Stimulated activated effector memory CD8-positive, alpha-beta T cell treated with anti-CD3 and anti-CD28 coated beads, Interleukin-12 subunit alpha, Interleukin-12 subunit beta, amount 100 ng/mL, for 72 hours (primary cell): Measurements from ENCODE around the gene TCP11L1.
"Not testable (repeated sequence)": the region's sequence is repeated elsewhere in the genome, so short reads cannot be mapped to it uniquely, and the experiment has no call there.

Experiments
- ATAC-seq: fragments of 150-1000 bp; cut with Tn5 transposase; 2 replicates; pipeline ENCODE4 v1.10.0; 2021
- DNase-seq, 2 donors: peaks; one replicate each; pipeline ENCODE4 v3.0.0; 2021 to 2022; ENCODE audit warnings: low spot score in 2 of 2
- H3K27ac Mint-ChIP-seq: one replicate; pipeline ENCODE4 v1.8.0; 2022; ENCODE audit warnings: mild to moderate bottlenecking, mixed read lengths
- H3K36me3 Mint-ChIP-seq: one replicate; pipeline ENCODE4 v1.8.0; 2022; ENCODE audit warnings: mild to moderate bottlenecking, mixed read lengths
- H3K4me1 Mint-ChIP-seq: one replicate; pipeline ENCODE4 v1.8.0; 2022; ENCODE audit warnings: mixed read lengths
- H3K4me3 Mint-ChIP-seq: one replicate; pipeline ENCODE4 v1.8.0; 2022; ENCODE audit warnings: mild to moderate bottlenecking, mixed read lengths
- H3K9me3 Mint-ChIP-seq: one replicate; pipeline ENCODE4 v1.8.0; 2022; ENCODE audit warnings: mixed read lengths

TCP11L1 gene

GRCh38 chr11:33018840-33019239, 20.5 kb upstream of the TCP11L1 start:
- DNase-seq (no peak), ATAC-seq (no peak)
- H3K36me3 Mint-ChIP-seq = no peaks in the 10 kb centered on the region
- H3K27ac Mint-ChIP-seq = no peak overlapping the region
- peaks cover 5% of the 10 kb centered on the region for H3K4me1 Mint-ChIP-seq
- no peak overlapping the region for H3K4me3 Mint-ChIP-seq
- H3K9me3 Mint-ChIP-seq = no peaks in the 10 kb centered on the region

- no peak overlapping the region for H3K4me3 Mint-ChIP-seq
- H3K9me3 Mint-ChIP-seq = no peaks in the 10 kb centered on the region
These were observed 17.9 kb upstream of the TCP11L1 start for GRCh38 chr11:33021501-33021900.

GRCh38 chr11:33021937-33022336, 17.4 kb upstream of the TCP11L1 start:
- ATAC-seq (no peak), DNase-seq (no peak)
- H3K4me1 Mint-ChIP-seq = no peaks in the 10 kb centered on the region
- no peaks in the 10 kb centered on the region for H3K36me3 Mint-ChIP-seq
- no peaks in the 10 kb centered on the region for H3K9me3 Mint-ChIP-seq
- no peak overlapping the region for H3K27ac Mint-ChIP-seq
- H3K4me3 Mint-ChIP-seq = no peak overlapping the region

More at GRCh38 chr11:33021501-33021900, 17.9 kb upstream of the TCP11L1 start:
- ATAC-seq (no peak), DNase-seq (no peak)
- no peak overlapping the region for H3K27ac Mint-ChIP-seq
- no peaks in the 10 kb centered on the region for H3K36me3 Mint-ChIP-seq
- peaks cover under 1% of the 10 kb centered on the region for H3K4me1 Mint-ChIP-seq

GRCh38 chr11:33025339-33025722, 14.0 kb upstream of the TCP11L1 start:
- H3K9me3 Mint-ChIP-seq = no peaks in the 10 kb centered on the region
- H3K27ac Mint-ChIP-seq = no peak overlapping the region

GRCh38 chr11:33027233-33027632, 12.1 kb upstream of the TCP11L1 start:
- H3K27ac Mint-ChIP-seq = no peak overlapping the region
- no peaks in the 10 kb centered on the region for H3K36me3 Mint-ChIP-seq
- H3K4me1 Mint-ChIP-seq = no peaks in the 10 kb centered on the region
- no peak overlapping the region for H3K4me3 Mint-ChIP-seq
- ATAC-seq (no peak), DNase-seq (no peak)
- no peaks in the 10 kb centered on the region for H3K9me3 Mint-ChIP-seq

More at GRCh38 chr11:33025339-33025722, 14.0 kb upstream of the TCP11L1 start:
- Mint-ChIP-seq H3K4me3 (no peak overlapping the region), H3K36me3 (no peaks in the 10 kb centered on the region), H3K4me1 (no peaks in the 10 kb centered on the region)
- DNase-seq (no peak), ATAC-seq (no peak)

- no peaks in the 10 kb centered on the region for H3K36me3 Mint-ChIP-seq
- DNase-seq (no peak), ATAC-seq (no peak)
- H3K4me3 Mint-ChIP-seq = no peak overlapping the region
- no peaks in the 10 kb centered on the region for H3K9me3 Mint-ChIP-seq
- H3K27ac Mint-ChIP-seq = no peak overlapping the region
- no peaks in the 10 kb centered on the region for H3K4me1 Mint-ChIP-seq
These were observed 11.4 kb upstream of the TCP11L1 start for GRCh38 chr11:33027846-33028536.

GRCh38 chr11:33028537-33028914, 10.8 kb upstream of the TCP11L1 start:
- H3K27ac Mint-ChIP-seq = no peak overlapping the region
- H3K4me3 Mint-ChIP-seq = no peak overlapping the region
- no peaks in the 10 kb centered on the region for H3K36me3 Mint-ChIP-seq
- H3K9me3 Mint-ChIP-seq = no peaks in the 10 kb centered on the region
- no peak for DNase-seq
- no peak for ATAC-seq
- no peaks in the 10 kb centered on the region for H3K4me1 Mint-ChIP-seq

- not testable (repeated sequence) for H3K27ac Mint-ChIP-seq, DNase-seq, H3K4me1 Mint-ChIP-seq, H3K36me3 Mint-ChIP-seq, H3K9me3 Mint-ChIP-seq, H3K4me3 Mint-ChIP-seq, ATAC-seq
These were observed 10.2 kb upstream of the TCP11L1 start for GRCh38 chr11:33029218-33029617.

GRCh38 chr11:33033493-33033892, 5.9 kb upstream of the TCP11L1 start:
- ATAC-seq (no peak), DNase-seq (no peak)
- no peaks in the 10 kb centered on the region for H3K4me1 Mint-ChIP-seq
- H3K4me3 Mint-ChIP-seq = no peak overlapping the region
- no peaks in the 10 kb centered on the region for H3K9me3 Mint-ChIP-seq
- H3K27ac Mint-ChIP-seq = no peak overlapping the region
- H3K36me3 Mint-ChIP-seq = peaks cover 7% of the 10 kb centered on the region

GRCh38 chr11:33035011-33035410, 4.4 kb upstream of the TCP11L1 start:
- no peak overlapping the region for H3K27ac Mint-ChIP-seq
- ATAC-seq (no peak), DNase-seq (no peak)
- peaks cover 14% of the 10 kb centered on the region for H3K36me3 Mint-ChIP-seq
- no peak overlapping the region for H3K4me3 Mint-ChIP-seq
- H3K9me3 Mint-ChIP-seq = no peaks in the 10 kb centered on the region
- no peaks in the 10 kb centered on the region for H3K4me1 Mint-ChIP-seq

- Mint-ChIP-seq H3K36me3 (peaks cover 46% of the 10 kb centered on the region), H3K27ac (peak overlapping the region; percentile 96), H3K4me1 (peaks cover 17% of the 10 kb centered on the region), H3K9me3 (no peaks in the 10 kb centered on the region), H3K4me3 (peak overlapping the region; percentile 85)
- peak in 1 of 2 donors; percentile 73 for DNase-seq
- peak; percentile 77 for ATAC-seq
These were observed 875 bp downstream of the TCP11L1 start for GRCh38 chr11:33040033-33040861.

GRCh38 chr11:33040862-33041453, 1.6 kb downstream of the TCP11L1 start:
- peaks cover 53% of the 10 kb centered on the region for H3K36me3 Mint-ChIP-seq
- H3K9me3 Mint-ChIP-seq = no peaks in the 10 kb centered on the region
- peaks cover 22% of the 10 kb centered on the region for H3K4me1 Mint-ChIP-seq
- H3K27ac Mint-ChIP-seq = peak overlapping the region; percentile 96
- DNase-seq (no peak), ATAC-seq (peak; percentile 29)
- H3K4me3 Mint-ChIP-seq = peak overlapping the region; percentile 85

- Mint-ChIP-seq H3K36me3 (peaks cover 77% of the 10 kb centered on the region), H3K9me3 (no peaks in the 10 kb centered on the region), H3K27ac (peak overlapping the region; percentile 26), H3K4me3 (peak overlapping the region; percentile 22), H3K4me1 (peaks cover 27% of the 10 kb centered on the region)
- ATAC-seq = peak; percentile 53
- no peak for DNase-seq
These were observed 4.0 kb downstream of the TCP11L1 start for GRCh38 chr11:33043221-33043830.

- Mint-ChIP-seq H3K27ac (no peak overlapping the region), H3K4me3 (no peak overlapping the region), H3K4me1 (peaks cover 27% of the 10 kb centered on the region), H3K9me3 (no peaks in the 10 kb centered on the region), H3K36me3 (peaks cover 82% of the 10 kb centered on the region)
- DNase-seq (no peak), ATAC-seq (no peak)
These were observed 4.9 kb downstream of the TCP11L1 start for GRCh38 chr11:33044285-33044756.

- H3K4me1 Mint-ChIP-seq = peaks cover 21% of the 10 kb centered on the region
- no peak for ATAC-seq
- DNase-seq = no peak
- no peak overlapping the region for H3K4me3 Mint-ChIP-seq
- no peak overlapping the region for H3K27ac Mint-ChIP-seq
- H3K36me3 Mint-ChIP-seq = peaks cover 75% of the 10 kb centered on the region
- no peaks in the 10 kb centered on the region for H3K9me3 Mint-ChIP-seq
These were observed 6.3 kb downstream of the TCP11L1 start for GRCh38 chr11:33045551-33046255.
